ENCODE results near the gene TMIGD1. TPM values are rescaled to one million over a fixed set of nuclear protein-coding genes. Genes with fewer than 3 reads are reported as not detected.

Gene TMIGD1
- total RNA-seq, 1 donor from 2014 or later, result not detected

- H3K4me3 ChIP-seq, result no peak overlapping the region
- intact Hi-C loops (cut with micrococcal nuclease), result no loop called here
- H3K36me3 ChIP-seq, result no peaks in the 10 kb centered on the region
- H3K9me3 ChIP-seq (replicated peaks), result no peaks in the 10 kb centered on the region
- no peak for TF ChIP-seq CTCF (IDR thresholded peaks at IDR 0.05; ENCODE audit: borderline replicate concordance)
- H3K4me1 ChIP-seq, result no peaks in the 10 kb centered on the region
- H3K27me3 ChIP-seq (ENCODE audit: low read depth), result peaks cover 4% of the 10 kb centered on the region
- no peak overlapping the region for H3K27ac ChIP-seq (replicated peaks)
- DNase-seq, result no peak
Observed at GRCh38 chr17:30323262-30323894, 10.5 kb downstream of the TMIGD1 start.

- Histone ChIP-seq H3K36me3 (no peaks in the 10 kb centered on the region), H3K4me3 (no peak overlapping the region), H3K9me3 (replicated peaks) (no peaks in the 10 kb centered on the region), H3K4me1 (no peaks in the 10 kb centered on the region), H3K27me3 (ENCODE audit: low read depth) (no peaks in the 10 kb centered on the region), H3K27ac (replicated peaks) (no peak overlapping the region)
- DNase-seq, result no peak
- TF ChIP-seq CTCF (IDR thresholded peaks at IDR 0.05; ENCODE audit: borderline replicate concordance), result no peak
- intact Hi-C loops (cut with micrococcal nuclease), result no loop called here
Observed at GRCh38 chr17:30321314-30321713, 12.5 kb downstream of the TMIGD1 start.

GRCh38 chr17:30318155-30318554 is 15.7 kb downstream of the TMIGD1 start:
- Histone ChIP-seq H3K36me3 (no peaks in the 10 kb centered on the region), H3K4me3 (no peak overlapping the region), H3K27me3 (ENCODE audit: low read depth) (no peaks in the 10 kb centered on the region), H3K4me1 (no peaks in the 10 kb centered on the region), H3K27ac (replicated peaks) (no peak overlapping the region), H3K9me3 (replicated peaks) (no peaks in the 10 kb centered on the region)
- TF ChIP-seq CTCF (IDR thresholded peaks at IDR 0.05; ENCODE audit: borderline replicate concordance), result no peak
- no peak for DNase-seq
- intact Hi-C loops (cut with micrococcal nuclease), result no loop called here

DNA sequence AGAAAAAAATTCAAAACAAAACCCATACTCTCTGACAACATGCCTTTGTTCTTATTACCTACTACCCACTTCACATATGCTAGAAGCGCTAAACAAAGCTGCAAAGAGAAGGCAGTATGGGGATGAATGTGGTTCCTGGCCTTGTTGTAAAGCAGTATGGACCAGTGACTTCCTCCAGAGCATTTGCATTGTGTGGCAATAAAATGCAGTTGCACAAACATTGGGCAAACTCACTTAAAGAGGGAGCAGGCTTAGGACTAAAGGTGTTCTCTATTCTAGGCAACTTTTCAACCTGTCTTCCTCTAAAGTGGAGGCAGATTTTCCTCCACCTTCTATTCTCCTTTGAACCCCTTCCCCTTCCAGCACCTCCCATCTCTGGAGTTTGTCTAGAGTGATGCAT is 17.1 kb downstream of the TMIGD1 start:
- no peak for TF ChIP-seq CTCF (IDR thresholded peaks at IDR 0.05; ENCODE audit: borderline replicate concordance)
- no peak overlapping the region for H3K4me3 ChIP-seq
- DNase-seq, result no peak
- H3K36me3 ChIP-seq, result no peaks in the 10 kb centered on the region
- intact Hi-C loops (cut with micrococcal nuclease), result no loop called here
- H3K27me3 ChIP-seq (ENCODE audit: low read depth), result no peaks in the 10 kb centered on the region
- H3K9me3 ChIP-seq (replicated peaks), result no peaks in the 10 kb centered on the region
- H3K4me1 ChIP-seq, result no peaks in the 10 kb centered on the region
- H3K27ac ChIP-seq (replicated peaks), result no peak overlapping the region

- intact Hi-C loops (cut with micrococcal nuclease), result no loop called here
- H3K9me3 ChIP-seq (replicated peaks), result no peaks in the 10 kb centered on the region
Observed at GRCh38 chr17:30315106-30315505, 18.8 kb downstream of the TMIGD1 start.

More at GRCh38 chr17:30315106-30315505, 18.8 kb downstream of the TMIGD1 start:
- no peak for DNase-seq
- H3K27ac ChIP-seq (replicated peaks), result no peak overlapping the region
- no peaks in the 10 kb centered on the region for H3K27me3 ChIP-seq (ENCODE audit: low read depth)
- no peak overlapping the region for H3K4me3 ChIP-seq
- no peak for TF ChIP-seq CTCF (IDR thresholded peaks at IDR 0.05; ENCODE audit: borderline replicate concordance)
- no peaks in the 10 kb centered on the region for H3K36me3 ChIP-seq
- no peaks in the 10 kb centered on the region for H3K4me1 ChIP-seq
